BLaER1 treated with 17β-estradiol and CSF1 and Interleukin-3, amounts not matched to agents 10 nM and 100 nM (cell line): Measurements from ENCODE around the gene CDKN1C.
A peak's percentile ranks its signal among the peaks of the same experiment; 100 is the strongest.
"Not testable (repeated sequence)": the region's sequence is repeated elsewhere in the genome, so short reads cannot be mapped to it uniquely, and the experiment has no call there.

Experiments used
- H3K27ac ChIP-seq, 11 experiments: shearing (Covaris generic); formaldehyde crosslinking; 2 replicates each; pipeline ENCODE4 v1.8.1; 2022
- H3K27me3 ChIP-seq, 11 experiments: shearing (Covaris generic); formaldehyde crosslinking; 2 replicates each; pipeline ENCODE4 v1.8.1; 2022
- H3K36me3 ChIP-seq, 11 experiments: shearing (Covaris generic); formaldehyde crosslinking; 2 replicates each; pipeline ENCODE4 v1.8.1; 2022
- H3K4me1 ChIP-seq, 10 experiments: shearing (Covaris generic); formaldehyde crosslinking; 2 replicates each; pipeline ENCODE4 v1.8.1; 2022
- H3K4me2 ChIP-seq, 11 experiments: shearing (Covaris generic); formaldehyde crosslinking; 2 replicates each; pipeline ENCODE4 v1.8.1; 2022
- H3K4me3 ChIP-seq, 10 experiments: shearing (Covaris generic); formaldehyde crosslinking; 2 replicates each; pipeline ENCODE4 v1.8.1; 2022
- H3K9ac ChIP-seq, 11 experiments: shearing (Covaris generic); formaldehyde crosslinking; 2 replicates each; pipeline ENCODE4 v1.8.1; 2022
- H3K9me3 ChIP-seq, 11 experiments: shearing (Covaris generic); formaldehyde crosslinking; replicated peaks in 1 of 11; 2 replicates each; pipeline ENCODE4 v1.8.1; 2022
- H4K20me1 ChIP-seq, 11 experiments: shearing (Covaris generic); formaldehyde crosslinking; 2 replicates each; pipeline ENCODE4 v1.8.1; 2022
- Cebpa-rat ChIP-seq, 11 experiments: shearing (Covaris generic); IDR thresholded peaks; 2 replicates each; pipeline ENCODE4 v1.8.1; 2022

CDKN1C gene

GRCh38 chr11:2908130-2908529 lies 22.6 kb upstream of the CDKN1C start:
- Histone ChIP-seq H3K27ac (no peak overlapping the region), H3K9ac (peak overlapping the region in 2 of 11 experiments; percentile 21 to 47; a peak in 1 of 22 replicates), H3K27me3 (no peaks in the 10 kb centered on the region), H3K4me1 (peaks cover 45 to 71% (median 65%) of the 10 kb centered on the region in 10 experiments), H3K4me3 (no peak overlapping the region), H3K4me2 (peak overlapping the region in 8 of 11 experiments; percentile 33 to 56 (median 45); a peak in 15 of 22 replicates), H3K9me3 (peaks cover 0 to 11% (median 0%) of the 10 kb centered on the region in 11 experiments; a peak in 7 of 22 replicates), H3K36me3 (peaks cover 0 to 42% (median 0%) of the 10 kb centered on the region in 11 experiments; a peak in 10 of 22 replicates), H4K20me1 (peaks cover 0 to 68% (median 0%) of the 10 kb centered on the region in 11 experiments; a peak in 10 of 22 replicates)
- no peak for TF ChIP-seq Cebpa-rat (IDR thresholded peaks at IDR 0.05)

GRCh38 chr11:2905299-2905698 lies 19.7 kb upstream of the CDKN1C start:
- Histone ChIP-seq H4K20me1 (peaks cover 0 to 40% (median 0%) of the 10 kb centered on the region in 11 experiments; a peak in 8 of 22 replicates), H3K4me1 (peaks cover 38 to 67% (median 62%) of the 10 kb centered on the region in 10 experiments), H3K36me3 (peaks cover 0 to 43% (median 0%) of the 10 kb centered on the region in 11 experiments; a peak in 10 of 22 replicates), H3K9me3 (peaks cover 0 to 11% (median 0%) of the 10 kb centered on the region in 11 experiments; a peak in 7 of 22 replicates)
- H3K27me3 ChIP-seq, H3K4me3 ChIP-seq, H3K9ac ChIP-seq, H3K27ac ChIP-seq, H3K4me2 ChIP-seq: not testable (repeated sequence)

GRCh38 chr11:2904153-2905052 lies 18.8 kb upstream of the CDKN1C start:
- Histone ChIP-seq H3K4me2 (peak overlapping the region in 8 of 11 experiments; percentile 0 to 99 (median 94); a peak in 8 of 22 replicates), H3K4me1 (peaks cover 39 to 68% (median 63%) of the 10 kb centered on the region in 10 experiments), H3K9me3 (peaks cover 0 to 11% (median 0%) of the 10 kb centered on the region in 11 experiments; a peak in 7 of 22 replicates), H3K9ac (no peak overlapping the region; a peak in 1 of 22 replicates), H3K4me3 (no peak overlapping the region), H3K27me3 (no peaks in the 10 kb centered on the region), H3K36me3 (peaks cover 0 to 39% (median 0%) of the 10 kb centered on the region in 11 experiments; a peak in 9 of 22 replicates), H3K27ac (no peak overlapping the region), H4K20me1 (peaks cover 0 to 31% (median 0%) of the 10 kb centered on the region in 11 experiments; a peak in 5 of 22 replicates)
- TF ChIP-seq Cebpa-rat (IDR thresholded peaks at IDR 0.05) = no peak

- Histone ChIP-seq H3K27me3 (no peaks in the 10 kb centered on the region), H3K36me3 (peaks cover 0 to 39% (median 0%) of the 10 kb centered on the region in 11 experiments; a peak in 9 of 22 replicates), H3K9ac (peak overlapping the region in 4 of 11 experiments; percentile 77 to 79 (median 77); a peak in 4 of 22 replicates), H3K27ac (peak overlapping the region in 1 of 11 experiments; percentile 85; a peak in 1 of 22 replicates), H3K9me3 (peaks cover 0 to 11% (median 0%) of the 10 kb centered on the region in 11 experiments; a peak in 7 of 22 replicates), H3K4me3 (no peak overlapping the region), H4K20me1 (peaks cover 0 to 28% (median 0%) of the 10 kb centered on the region in 11 experiments; a peak in 5 of 22 replicates), H3K4me2 (peak overlapping the region; percentile 92 to 99 (median 97)), H3K4me1 (peaks cover 45 to 71% (median 65%) of the 10 kb centered on the region in 10 experiments)
- TF ChIP-seq Cebpa-rat (IDR thresholded peaks at IDR 0.05) = no peak
These were observed 18.1 kb upstream of the CDKN1C start for GRCh38 chr11:2903672-2904011.

GRCh38 chr11:2902784-2903671 lies 17.5 kb upstream of the CDKN1C start:
- Histone ChIP-seq H4K20me1 (peaks cover 0 to 23% (median 0%) of the 10 kb centered on the region in 11 experiments; a peak in 5 of 22 replicates), H3K4me3 (peak overlapping the region; percentile 64 to 86 (median 72)), H3K4me2 (peak overlapping the region; percentile 92 to 99 (median 97)), H3K27ac (peak overlapping the region; percentile 65 to 85 (median 78); a peak in 18 of 22 replicates), H3K36me3 (peaks cover 0 to 39% (median 0%) of the 10 kb centered on the region in 11 experiments; a peak in 9 of 22 replicates), H3K9me3 (peaks cover 0 to 11% (median 0%) of the 10 kb centered on the region in 11 experiments; a peak in 7 of 22 replicates), H3K27me3 (no peaks in the 10 kb centered on the region), H3K9ac (peak overlapping the region; percentile 66 to 82 (median 77); a peak in 21 of 22 replicates), H3K4me1 (peaks cover 51 to 71% (median 65%) of the 10 kb centered on the region in 10 experiments)
- TF ChIP-seq Cebpa-rat (IDR thresholded peaks at IDR 0.05) = no peak

- Histone ChIP-seq H3K36me3 (peaks cover 0 to 33% (median 0%) of the 10 kb centered on the region in 11 experiments; a peak in 9 of 22 replicates), H3K27me3 (no peaks in the 10 kb centered on the region), H3K4me1 (peaks cover 60 to 74% (median 69%) of the 10 kb centered on the region in 10 experiments), H3K4me2 (peak overlapping the region; percentile 92 to 99 (median 97)), H3K9ac (peak overlapping the region; percentile 66 to 82 (median 79)), H3K4me3 (peak overlapping the region; percentile 64 to 86 (median 72)), H3K27ac (peak overlapping the region; percentile 65 to 85 (median 78); a peak in 21 of 22 replicates), H4K20me1 (peaks cover 0 to 15% (median 0%) of the 10 kb centered on the region in 11 experiments; a peak in 4 of 22 replicates), H3K9me3 (peaks cover 0 to 11% (median 0%) of the 10 kb centered on the region in 11 experiments; a peak in 7 of 22 replicates)
- TF ChIP-seq Cebpa-rat (IDR thresholded peaks at IDR 0.05) = no peak
These were observed 16.5 kb upstream of the CDKN1C start for GRCh38 chr11:2901854-2902783.

GRCh38 chr11:2901196-2901796 lies 15.7 kb upstream of the CDKN1C start:
- Histone ChIP-seq H3K27ac (peak overlapping the region; percentile 22 to 82 (median 76); a peak in 18 of 22 replicates), H3K27me3 (no peaks in the 10 kb centered on the region), H3K4me3 (peak overlapping the region in 9 of 10 experiments; percentile 66 to 86 (median 74); a peak in 17 of 20 replicates), H3K36me3 (peaks cover 0 to 29% (median 0%) of the 10 kb centered on the region in 11 experiments; a peak in 9 of 22 replicates), H3K4me2 (peak overlapping the region; percentile 90 to 99 (median 97)), H3K9me3 (peaks cover 0 to 11% (median 0%) of the 10 kb centered on the region in 11 experiments; a peak in 7 of 22 replicates), H4K20me1 (peaks cover 0 to 12% (median 0%) of the 10 kb centered on the region in 11 experiments; a peak in 4 of 22 replicates), H3K4me1 (peaks cover 66 to 82% (median 75%) of the 10 kb centered on the region in 10 experiments), H3K9ac (peak overlapping the region; percentile 50 to 82 (median 69))
- TF ChIP-seq Cebpa-rat (IDR thresholded peaks at IDR 0.05) = no peak
